SH-SY5Y (cell line): ENCODE results near the gene SLC12A7.

Source experiments
- GATA2 ChIP-seq: IDR thresholded peaks from 2 replicates; pipeline ENCODE4 v1.6.1; 2011; ENCODE audit warnings: mild to moderate bottlenecking, low read depth, low read length
- GATA3 ChIP-seq: IDR thresholded peaks from 2 replicates; pipeline ENCODE4 v1.6.1; 2011; ENCODE audit warnings: low read depth, mild to moderate bottlenecking, low read length, moderate library complexity

DNA sequence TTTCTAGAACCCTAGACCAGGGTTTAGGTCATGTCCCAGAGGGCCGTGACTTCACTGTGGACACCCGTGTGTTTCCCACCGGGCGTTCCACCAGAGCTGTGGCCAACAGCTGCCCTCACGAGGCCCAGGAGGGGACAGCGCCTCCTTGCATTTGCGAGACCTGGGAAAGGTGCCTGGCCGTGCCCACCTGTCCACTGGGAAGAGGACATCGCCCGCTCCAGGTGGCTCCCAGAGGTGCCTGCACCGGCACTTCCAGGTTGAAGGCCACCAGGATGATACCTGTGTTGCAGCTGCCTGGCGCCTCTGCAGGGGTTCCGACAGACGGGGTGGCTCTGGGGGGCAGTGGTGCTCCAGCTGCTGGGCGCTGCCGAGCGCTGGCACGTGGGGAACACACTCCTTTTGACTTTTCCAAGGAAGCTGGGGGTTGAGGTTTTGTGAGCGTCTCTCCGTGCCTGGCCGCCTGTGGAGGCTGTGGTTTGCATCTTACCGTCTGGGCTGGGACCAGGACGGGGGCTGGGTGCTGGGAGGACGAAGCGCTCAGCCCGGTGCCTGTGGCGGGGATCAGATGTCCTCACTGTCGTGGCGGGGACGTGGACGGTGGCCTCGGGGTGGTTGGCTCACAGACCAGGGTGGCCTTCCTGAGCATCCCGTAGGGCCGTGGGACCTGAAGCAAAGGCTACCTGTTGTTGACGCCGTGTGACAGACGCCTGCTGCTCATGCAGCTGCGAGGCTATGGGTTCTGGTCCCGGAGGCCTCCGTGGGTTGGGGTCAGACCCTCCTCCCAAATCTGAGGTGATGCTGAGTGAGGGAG lies 84.0 kb downstream of the SLC12A7 start:
- TF ChIP-seq GATA2 (no peak), GATA3 (no peak)
